Loucy (cell line): ENCODE results near the gene POU3F1.

Experiments
- CTCF ChIP-seq: fragments of 200-600 bp; sonication (generic); conservative IDR thresholded peaks from 2 replicates; pipeline ENCODE4 v1.5.1; 2014; ENCODE audit warnings: mild to moderate bottlenecking, antibody characterized with exemption, low read length
- EZH2phosphoT487 ChIP-seq: fragments of 200-600 bp; IDR thresholded peaks from 2 replicates; pipeline ENCODE4 v1.6.1; 2018; ENCODE audit warnings: antibody characterized with exemption, mild to moderate bottlenecking, moderate library complexity, borderline replicate concordance

- TF ChIP-seq CTCF (no peak), EZH2phosphoT487 (no peak)
Observed at GRCh38 chr1:38063616-38064015, 17.0 kb upstream of the POU3F1 start.
